ENCODE data around the gene CER1. TPM values are rescaled to one million over a fixed set of nuclear protein-coding genes. Genes with fewer than 3 reads are reported as not detected.

Gene CER1
- total and polyA plus RNA-seq, 2 donors = 0.74 TPM; not detected in 1

Other genes with a start within 250 kb of the CER1 start
- gene ZDHHC21, start 29.3 kb downstream of the CER1 start, total RNA-seq = 71.0 TPM
- gene ZDHHC21, start 29.3 kb downstream of the CER1 start, polyA plus RNA-seq = 3.2 TPM
- gene FREM1, start 187.7 kb upstream of the CER1 start, total RNA-seq = 53.2 TPM
- gene FREM1, start 187.7 kb upstream of the CER1 start, polyA plus RNA-seq = 4.3 TPM